Measurements from ENCODE around the gene TREH.

DNA sequence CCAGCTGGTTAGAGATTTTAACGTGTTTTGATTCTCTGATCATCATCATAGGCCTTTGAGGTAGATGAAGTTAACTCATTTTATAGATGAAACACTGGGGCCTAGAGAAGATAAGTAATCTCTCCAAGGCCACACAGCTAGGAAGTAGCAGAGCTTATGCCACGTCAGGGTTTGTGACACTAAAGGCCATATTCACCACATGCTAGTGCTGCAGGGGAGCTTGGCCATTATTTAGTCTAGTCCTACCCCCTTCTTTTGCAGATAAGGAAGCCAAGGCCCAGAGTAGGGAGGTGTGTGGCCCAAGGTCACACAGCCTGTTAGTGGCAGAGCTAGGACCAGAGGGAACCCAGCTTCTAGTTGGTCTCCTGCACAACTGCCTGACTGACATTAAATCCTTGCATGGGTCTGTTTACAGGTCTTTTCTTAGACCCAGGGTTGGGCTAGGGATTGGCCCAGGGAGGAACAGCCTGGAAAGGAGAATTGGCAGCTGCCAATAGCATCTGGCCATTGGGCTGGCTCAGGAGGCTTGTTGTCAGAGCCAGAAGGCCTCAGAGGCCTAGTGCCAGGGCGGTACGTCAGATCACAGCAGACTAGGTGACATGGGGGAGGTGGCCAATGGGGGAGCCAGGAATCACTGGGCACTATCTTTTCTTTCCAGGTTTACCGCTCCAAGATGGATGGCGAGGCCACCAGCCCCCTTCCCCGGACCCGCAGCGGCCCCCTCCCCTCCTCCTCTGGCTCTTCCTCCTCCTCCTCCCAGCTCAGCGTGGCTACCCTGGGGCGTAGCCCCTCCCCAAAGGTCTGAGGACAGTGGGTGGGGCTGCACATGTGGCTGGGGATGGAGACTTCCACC lies 36.1 kb downstream of the TREH start:
- TF ChIP-seq, protein P1, sequence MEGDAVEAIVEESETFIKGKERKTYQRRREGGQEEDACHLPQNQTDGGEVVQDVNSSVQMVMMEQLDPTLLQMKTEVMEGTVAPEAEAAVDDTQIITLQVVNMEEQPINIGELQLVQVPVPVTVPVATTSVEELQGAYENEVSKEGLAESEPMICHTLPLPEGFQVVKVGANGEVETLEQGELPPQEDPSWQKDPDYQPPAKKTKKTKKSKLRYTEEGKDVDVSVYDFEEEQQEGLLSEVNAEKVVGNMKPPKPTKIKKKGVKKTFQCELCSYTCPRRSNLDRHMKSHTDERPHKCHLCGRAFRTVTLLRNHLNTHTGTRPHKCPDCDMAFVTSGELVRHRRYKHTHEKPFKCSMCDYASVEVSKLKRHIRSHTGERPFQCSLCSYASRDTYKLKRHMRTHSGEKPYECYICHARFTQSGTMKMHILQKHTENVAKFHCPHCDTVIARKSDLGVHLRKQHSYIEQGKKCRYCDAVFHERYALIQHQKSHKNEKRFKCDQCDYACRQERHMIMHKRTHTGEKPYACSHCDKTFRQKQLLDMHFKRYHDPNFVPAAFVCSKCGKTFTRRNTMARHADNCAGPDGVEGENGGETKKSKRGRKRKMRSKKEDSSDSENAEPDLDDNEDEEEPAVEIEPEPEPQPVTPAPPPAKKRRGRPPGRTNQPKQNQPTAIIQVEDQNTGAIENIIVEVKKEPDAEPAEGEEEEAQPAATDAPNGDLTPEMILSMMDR (conservative IDR thresholded peaks at IDR 0.05): no peak
- TF ChIP-seq ZFX (IDR thresholded peaks at IDR 0.05): no peak

All from C4-2B (cell line).